ENCODE results near the gene MYO5C.

Gene MYO5C

GRCh38 chr15:52213206-52213605, 82.4 kb downstream of the MYO5C start:
- TF ChIP-seq CTCF (IDR thresholded peaks at IDR 0.05; ENCODE audit: low read depth, low read length, missing control alignments), result no peak
- in situ Hi-C loops (cut with HindIII; ENCODE audit: low sequenced_read_pairs), result no loop called here
- DNase-seq (ENCODE audit: low read depth), result no peak
- no peak overlapping the region for H3K4me3 ChIP-seq (ENCODE audit: low read depth, low read length)

DNA sequence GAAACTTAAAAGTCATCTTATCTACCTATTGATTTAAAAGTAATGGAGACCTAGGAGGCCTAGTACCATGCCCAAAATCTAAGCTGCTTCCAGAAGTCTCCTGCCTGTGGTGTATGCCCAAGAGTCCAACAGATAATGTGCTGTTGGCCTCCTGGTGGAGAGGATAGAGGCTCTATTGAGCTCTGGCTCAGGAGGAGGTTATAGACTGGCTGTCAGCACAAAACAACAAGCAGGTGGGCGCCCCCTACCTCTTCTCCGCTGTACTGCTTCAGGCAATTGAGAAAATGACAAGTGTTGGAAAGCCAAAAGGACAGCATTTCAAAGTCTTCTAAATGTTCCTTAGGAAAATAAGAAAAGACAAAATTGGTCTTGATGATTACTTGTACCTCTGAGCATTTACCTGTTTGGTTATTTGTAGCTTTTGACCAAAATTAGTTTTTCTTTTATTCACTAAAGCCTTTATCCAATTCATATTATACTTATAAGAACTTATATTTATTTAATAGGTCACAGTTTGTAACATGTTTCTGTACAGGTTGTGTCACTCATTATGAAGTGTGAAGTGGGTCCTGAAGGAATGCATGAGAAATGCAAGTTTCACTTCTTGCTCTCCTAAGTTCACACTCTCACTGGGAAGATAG, 87.2 kb downstream of the MYO5C start:
- in situ Hi-C loops (cut with HindIII; ENCODE audit: low sequenced_read_pairs), result no loop called here
- peak; percentile 79 for TF ChIP-seq CTCF (IDR thresholded peaks at IDR 0.05; ENCODE audit: low read depth, low read length, missing control alignments)

GRCh38 chr15:52207191-52207590, 88.4 kb downstream of the MYO5C start:
- H3K4me3 ChIP-seq (ENCODE audit: low read depth, low read length), result no peak overlapping the region
- DNase-seq (ENCODE audit: low read depth), result no peak
- in situ Hi-C loops (cut with HindIII; ENCODE audit: low sequenced_read_pairs), result no loop called here
- no peak for TF ChIP-seq CTCF (IDR thresholded peaks at IDR 0.05; ENCODE audit: low read depth, low read length, missing control alignments)

More for the DNA sequence above, 87.2 kb downstream of the MYO5C start:
- H3K4me3 ChIP-seq (ENCODE audit: low read depth, low read length), result no peak overlapping the region
- DNase-seq (ENCODE audit: low read depth), result peak; percentile 20

- DNase-seq (ENCODE audit: low read depth), result no peak
These were observed 89.2 kb downstream of the MYO5C start for GRCh38 chr15:52206446-52206845.

GRCh38 chr15:52204657-52205056, 90.9 kb downstream of the MYO5C start:
- TF ChIP-seq CTCF (IDR thresholded peaks at IDR 0.05; ENCODE audit: low read depth, low read length, missing control alignments), result no peak
- DNase-seq (ENCODE audit: low read depth), result no peak
- in situ Hi-C loops (cut with HindIII; ENCODE audit: low sequenced_read_pairs), result no loop called here
- no peak overlapping the region for H3K4me3 ChIP-seq (ENCODE audit: low read depth, low read length)

More at GRCh38 chr15:52206446-52206845, 89.2 kb downstream of the MYO5C start:
- in situ Hi-C loops (cut with HindIII; ENCODE audit: low sequenced_read_pairs), result no loop called here
- TF ChIP-seq CTCF (IDR thresholded peaks at IDR 0.05; ENCODE audit: low read depth, low read length, missing control alignments), result no peak
- no peak overlapping the region for H3K4me3 ChIP-seq (ENCODE audit: low read depth, low read length)

- no peak overlapping the region for H3K4me3 ChIP-seq (ENCODE audit: low read depth, low read length)
- TF ChIP-seq CTCF (IDR thresholded peaks at IDR 0.05; ENCODE audit: low read depth, low read length, missing control alignments), result no peak
- DNase-seq (ENCODE audit: low read depth), result no peak
- in situ Hi-C loops (cut with HindIII; ENCODE audit: low sequenced_read_pairs), result no loop called here
These were observed 94.7 kb downstream of the MYO5C start for GRCh38 chr15:52200831-52201365.

Data from astrocyte of the cerebellum (primary cell).